ENCODE measurements around the gene RPS6KB1.

DNA sequence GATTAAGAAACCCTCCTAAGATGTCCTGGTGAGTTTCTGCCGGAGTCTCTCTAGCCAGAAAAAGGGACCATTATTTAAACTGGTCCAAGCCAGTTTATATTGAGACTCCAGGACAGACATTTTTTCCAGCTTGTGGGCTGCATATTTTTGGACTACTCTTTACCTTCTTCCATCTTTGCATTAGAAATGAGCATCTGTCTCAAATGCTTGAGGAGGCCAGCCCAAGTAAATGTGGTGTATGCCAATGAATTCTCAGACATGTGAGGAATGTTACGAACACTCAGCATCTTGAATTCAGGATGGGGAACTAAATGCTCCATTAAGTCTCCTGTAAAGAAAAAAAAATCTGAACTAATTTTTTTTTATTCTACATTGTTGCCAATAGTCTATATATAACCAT, 18.5 kb upstream of the RPS6KB1 start:
- no peak for TF ChIP-seq EZH2 (IDR thresholded peaks at IDR 0.05; ENCODE audit: borderline replicate concordance, low read depth, low read length, severe bottlenecking)
- TF ChIP-seq, protein P1, sequence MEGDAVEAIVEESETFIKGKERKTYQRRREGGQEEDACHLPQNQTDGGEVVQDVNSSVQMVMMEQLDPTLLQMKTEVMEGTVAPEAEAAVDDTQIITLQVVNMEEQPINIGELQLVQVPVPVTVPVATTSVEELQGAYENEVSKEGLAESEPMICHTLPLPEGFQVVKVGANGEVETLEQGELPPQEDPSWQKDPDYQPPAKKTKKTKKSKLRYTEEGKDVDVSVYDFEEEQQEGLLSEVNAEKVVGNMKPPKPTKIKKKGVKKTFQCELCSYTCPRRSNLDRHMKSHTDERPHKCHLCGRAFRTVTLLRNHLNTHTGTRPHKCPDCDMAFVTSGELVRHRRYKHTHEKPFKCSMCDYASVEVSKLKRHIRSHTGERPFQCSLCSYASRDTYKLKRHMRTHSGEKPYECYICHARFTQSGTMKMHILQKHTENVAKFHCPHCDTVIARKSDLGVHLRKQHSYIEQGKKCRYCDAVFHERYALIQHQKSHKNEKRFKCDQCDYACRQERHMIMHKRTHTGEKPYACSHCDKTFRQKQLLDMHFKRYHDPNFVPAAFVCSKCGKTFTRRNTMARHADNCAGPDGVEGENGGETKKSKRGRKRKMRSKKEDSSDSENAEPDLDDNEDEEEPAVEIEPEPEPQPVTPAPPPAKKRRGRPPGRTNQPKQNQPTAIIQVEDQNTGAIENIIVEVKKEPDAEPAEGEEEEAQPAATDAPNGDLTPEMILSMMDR (IDR thresholded peaks at IDR 0.05; ENCODE audit: borderline replicate concordance, extremely low read depth, low read length, poor library complexity, severe bottlenecking): no peak
